Astrocyte (in vitro differentiated cells and primary cell): ENCODE results near the gene ACACB. TPM values are rescaled to one million over a fixed set of nuclear protein-coding genes. Genes with fewer than 3 reads are reported as not detected.
"Not testable (repeated sequence)": the region's sequence is repeated elsewhere in the genome, so short reads cannot be mapped to it uniquely, and the experiment has no call there.

ENCODE experiments used
- DNase-seq: peaks from one replicate; pipeline ENCODE4 v3.0.0-alpha.2; 2010; ENCODE audit warnings: low read depth
- FAIRE-seq: peaks from 2 replicates; lab custom pipeline; 2011; peaks lifted over from hg19 to GRCh38; lab: Jason Lieb, UNC
- H2AFZ ChIP-seq: 2 replicates; pipeline ENCODE4 v1.6.0; 2012; ENCODE audit warnings: low read depth, low read length, inconsistent platforms
- H3K27ac ChIP-seq: 2 replicates; pipeline ENCODE4 v1.5.1; 2011; ENCODE audit warnings: low read depth, low read length, inconsistent platforms
- H3K27me3 ChIP-seq: 2 replicates; pipeline ENCODE4 v1.6.0; 2011; ENCODE audit warnings: low read length, inconsistent platforms; ENCODE audit not compliant: insufficient read depth
- H3K36me3 ChIP-seq: 2 replicates; pipeline ENCODE4 v1.5.1; 2011; ENCODE audit warnings: low read length, inconsistent platforms; ENCODE audit not compliant: insufficient read depth
- H3K4me1 ChIP-seq: 2 replicates; pipeline ENCODE4 v1.5.1; 2011; ENCODE audit warnings: low read length, inconsistent platforms; ENCODE audit not compliant: insufficient read depth
- H3K4me2 ChIP-seq: 2 replicates; pipeline ENCODE4 v1.6.0; 2012; ENCODE audit warnings: low read length, inconsistent platforms
- H3K4me3 ChIP-seq: 2 replicates; pipeline ENCODE4 v1.5.1; 2011; ENCODE audit warnings: low read depth, mild to moderate bottlenecking, low read length, inconsistent platforms; ENCODE audit not compliant: insufficient read depth
- H3K79me2 ChIP-seq: 2 replicates; pipeline ENCODE4 v1.6.0; 2012; ENCODE audit warnings: mild to moderate bottlenecking, low read length, inconsistent platforms; ENCODE audit not compliant: insufficient read depth
- H3K9ac ChIP-seq: 2 replicates; pipeline ENCODE4 v1.6.0; 2012; ENCODE audit warnings: mild to moderate bottlenecking, low read length, inconsistent platforms
- H3K9me3 ChIP-seq: 2 replicates; pipeline ENCODE4 v1.5.1; 2012; ENCODE audit warnings: low read depth, mild to moderate bottlenecking, low read length, inconsistent platforms; ENCODE audit not compliant: insufficient read depth
- H4K20me1 ChIP-seq: 2 replicates; pipeline ENCODE4 v1.6.0; 2012; ENCODE audit warnings: low read length, inconsistent platforms; ENCODE audit not compliant: insufficient read depth
- H3K27ac Mint-ChIP-seq: one replicate; pipeline ENCODE4 v1.8.0; 2021; ENCODE audit warnings: mild to moderate bottlenecking, mixed read lengths; ENCODE audit not compliant: unreplicated experiment
- H3K27me3 Mint-ChIP-seq: one replicate; pipeline ENCODE4 v1.8.0; 2021; ENCODE audit warnings: low read depth, mixed read lengths; ENCODE audit not compliant: unreplicated experiment
- H3K36me3 Mint-ChIP-seq: one replicate; pipeline ENCODE4 v1.8.0; 2021; ENCODE audit warnings: low read depth, mixed read lengths; ENCODE audit not compliant: unreplicated experiment
- H3K4me1 Mint-ChIP-seq: one replicate; pipeline ENCODE4 v1.8.0; 2021; ENCODE audit warnings: low read depth, mixed read lengths; ENCODE audit not compliant: unreplicated experiment
- H3K4me3 Mint-ChIP-seq: one replicate; pipeline ENCODE4 v1.8.0; 2021; ENCODE audit warnings: mild to moderate bottlenecking, moderate library complexity, mixed read lengths; ENCODE audit not compliant: unreplicated experiment
- H3K9me3 Mint-ChIP-seq: one replicate; pipeline ENCODE4 v1.8.0; 2021; ENCODE audit warnings: mild to moderate bottlenecking, mixed read lengths; ENCODE audit not compliant: unreplicated experiment
- EZH2 ChIP-seq: IDR thresholded peaks from 2 replicates; pipeline ENCODE4 v1.6.1; 2012; ENCODE audit warnings: mild to moderate bottlenecking, low read length, inconsistent platforms; ENCODE audit not compliant: insufficient read depth
- total RNA-seq: library from RNA; stranded (reverse); gene quantifications from 2 replicates; pipeline ENCODE4 v1.2.1, GENCODE V29; 2021
- TF ChIP-seq, protein P1 (sequence below): IDR thresholded peaks from 2 replicates; pipeline ENCODE4 v1.5.1; 2011; ENCODE audit warnings: low read depth, mild to moderate bottlenecking, inconsistent platforms, low read length, moderate library complexity; ENCODE audit not compliant: insufficient read depth

The ACACB gene
- total RNA-seq, 1 donor from 2014 or later = 3.9 TPM

DNA sequence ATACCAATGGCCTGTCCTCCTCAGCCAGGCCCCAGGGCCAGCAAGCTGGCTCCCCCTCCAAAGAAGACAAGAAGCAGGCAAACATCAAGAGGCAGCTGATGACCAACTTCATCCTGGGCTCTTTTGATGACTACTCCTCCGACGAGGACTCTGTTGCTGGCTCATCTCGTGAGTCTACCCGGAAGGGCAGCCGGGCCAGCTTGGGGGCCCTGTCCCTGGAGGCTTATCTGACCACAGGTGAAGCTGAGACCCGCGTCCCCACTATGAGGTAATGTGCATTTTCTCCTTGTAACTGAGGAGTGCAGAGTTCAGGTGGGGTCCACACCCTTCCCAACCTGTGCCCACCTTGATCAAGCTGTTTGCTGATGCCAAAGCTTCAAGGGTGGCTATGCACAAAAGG lies 23.4 kb downstream of the ACACB start:
- no peak for DNase-seq
- H2AFZ ChIP-seq = no peak overlapping the region
- no peak overlapping the region for H3K4me3 ChIP-seq
- no peak overlapping the region for H3K4me2 ChIP-seq
- H3K27ac ChIP-seq = no peak overlapping the region
- no peaks in the 10 kb centered on the region for H3K36me3 Mint-ChIP-seq
- no peak for TF ChIP-seq EZH2
- TF ChIP-seq, protein P1, sequence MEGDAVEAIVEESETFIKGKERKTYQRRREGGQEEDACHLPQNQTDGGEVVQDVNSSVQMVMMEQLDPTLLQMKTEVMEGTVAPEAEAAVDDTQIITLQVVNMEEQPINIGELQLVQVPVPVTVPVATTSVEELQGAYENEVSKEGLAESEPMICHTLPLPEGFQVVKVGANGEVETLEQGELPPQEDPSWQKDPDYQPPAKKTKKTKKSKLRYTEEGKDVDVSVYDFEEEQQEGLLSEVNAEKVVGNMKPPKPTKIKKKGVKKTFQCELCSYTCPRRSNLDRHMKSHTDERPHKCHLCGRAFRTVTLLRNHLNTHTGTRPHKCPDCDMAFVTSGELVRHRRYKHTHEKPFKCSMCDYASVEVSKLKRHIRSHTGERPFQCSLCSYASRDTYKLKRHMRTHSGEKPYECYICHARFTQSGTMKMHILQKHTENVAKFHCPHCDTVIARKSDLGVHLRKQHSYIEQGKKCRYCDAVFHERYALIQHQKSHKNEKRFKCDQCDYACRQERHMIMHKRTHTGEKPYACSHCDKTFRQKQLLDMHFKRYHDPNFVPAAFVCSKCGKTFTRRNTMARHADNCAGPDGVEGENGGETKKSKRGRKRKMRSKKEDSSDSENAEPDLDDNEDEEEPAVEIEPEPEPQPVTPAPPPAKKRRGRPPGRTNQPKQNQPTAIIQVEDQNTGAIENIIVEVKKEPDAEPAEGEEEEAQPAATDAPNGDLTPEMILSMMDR = no peak
- peaks cover 5% of the 10 kb centered on the region for H3K9me3 Mint-ChIP-seq
- no peak overlapping the region for H3K9ac ChIP-seq
- FAIRE-seq = no peak
- H3K4me3 Mint-ChIP-seq = no peak overlapping the region
- H3K4me1 Mint-ChIP-seq = no peaks in the 10 kb centered on the region
- no peaks in the 10 kb centered on the region for H3K36me3 ChIP-seq
- H3K27ac Mint-ChIP-seq = no peak overlapping the region
- H3K27me3 Mint-ChIP-seq = peaks cover 16% of the 10 kb centered on the region
- H3K9me3 ChIP-seq = no peaks in the 10 kb centered on the region
- H3K4me1 ChIP-seq = no peaks in the 10 kb centered on the region
- no peaks in the 10 kb centered on the region for H4K20me1 ChIP-seq
- no peaks in the 10 kb centered on the region for H3K79me2 ChIP-seq
- H3K27me3 ChIP-seq = no peaks in the 10 kb centered on the region

DNA sequence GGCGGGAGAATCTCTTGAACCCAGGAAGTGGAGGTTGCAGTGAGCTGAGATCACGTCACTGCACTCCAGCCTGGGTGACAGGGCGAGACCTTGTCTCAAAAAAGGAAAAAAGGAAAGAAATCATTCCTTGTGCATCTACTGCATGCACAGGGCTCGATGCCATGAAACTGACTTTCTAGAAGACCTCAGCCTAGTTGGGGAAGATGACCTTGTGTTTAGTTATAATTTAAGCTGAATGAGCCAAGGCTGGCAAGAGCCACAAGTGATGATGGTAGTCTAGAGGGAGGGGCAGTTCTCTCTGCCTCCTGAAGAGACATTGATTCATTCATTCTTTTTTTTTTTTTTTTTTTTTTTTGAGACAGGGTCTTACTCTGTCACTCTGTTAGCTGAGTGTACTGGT lies 24.2 kb downstream of the ACACB start:
- no peaks in the 10 kb centered on the region for H3K36me3 ChIP-seq
- H3K4me2 ChIP-seq = no peak overlapping the region
- H3K27me3 ChIP-seq = no peaks in the 10 kb centered on the region
- no peak overlapping the region for H3K27ac ChIP-seq
- H2AFZ ChIP-seq = no peak overlapping the region
- Mint-ChIP-seq H3K4me3 (no peak overlapping the region), H3K4me1 (no peaks in the 10 kb centered on the region), H3K27me3 (peaks cover 16% of the 10 kb centered on the region), H3K27ac (no peak overlapping the region), H3K9me3 (peaks cover 4% of the 10 kb centered on the region), H3K36me3 (no peaks in the 10 kb centered on the region)
- no peaks in the 10 kb centered on the region for H3K79me2 ChIP-seq
- H4K20me1 ChIP-seq = no peaks in the 10 kb centered on the region
- H3K4me1 ChIP-seq = no peaks in the 10 kb centered on the region
- FAIRE-seq = no peak
- H3K9ac ChIP-seq = no peak overlapping the region
- H3K4me3 ChIP-seq = no peak overlapping the region
- no peak for DNase-seq
- TF ChIP-seq, protein P1 = no peak
- no peak for TF ChIP-seq EZH2
- no peaks in the 10 kb centered on the region for H3K9me3 ChIP-seq

DNA sequence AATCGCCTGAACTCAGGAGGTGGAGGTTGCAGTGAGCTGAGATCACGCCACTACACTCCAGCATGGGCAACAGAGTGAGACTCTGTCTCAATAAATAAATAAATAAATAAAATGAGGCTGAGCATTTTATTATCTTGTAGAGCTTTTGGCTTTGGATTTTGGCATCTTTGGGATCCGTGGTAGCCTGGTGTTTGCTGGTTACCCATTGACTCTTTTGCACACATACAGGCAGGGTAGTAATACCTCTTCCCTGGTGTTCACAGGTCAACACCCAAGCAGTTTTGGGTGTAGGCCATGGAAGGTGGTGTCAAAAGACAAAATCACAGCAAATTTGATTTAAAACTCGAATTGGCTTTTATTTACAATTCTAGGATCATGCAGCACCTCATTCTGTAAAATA lies 27.8 kb downstream of the ACACB start:
- no peak overlapping the region for H3K27ac Mint-ChIP-seq
- TF ChIP-seq EZH2 = no peak
- TF ChIP-seq, protein P1 = no peak
- no peak overlapping the region for H3K27ac ChIP-seq
- no peaks in the 10 kb centered on the region for H4K20me1 ChIP-seq
- no peaks in the 10 kb centered on the region for H3K36me3 ChIP-seq
- H3K27me3 ChIP-seq = no peaks in the 10 kb centered on the region
- no peak overlapping the region for H3K4me3 Mint-ChIP-seq
- no peaks in the 10 kb centered on the region for H3K9me3 Mint-ChIP-seq
- no peak for FAIRE-seq
- no peak overlapping the region for H3K9ac ChIP-seq
- no peak overlapping the region for H2AFZ ChIP-seq
- H3K4me1 ChIP-seq = no peaks in the 10 kb centered on the region
- H3K36me3 Mint-ChIP-seq = no peaks in the 10 kb centered on the region
- no peaks in the 10 kb centered on the region for H3K79me2 ChIP-seq
- peaks cover 14% of the 10 kb centered on the region for H3K27me3 Mint-ChIP-seq
- H3K4me1 Mint-ChIP-seq = no peaks in the 10 kb centered on the region
- DNase-seq = no peak
- H3K4me3 ChIP-seq = no peak overlapping the region
- H3K9me3 ChIP-seq = no peaks in the 10 kb centered on the region
- no peak overlapping the region for H3K4me2 ChIP-seq

DNA sequence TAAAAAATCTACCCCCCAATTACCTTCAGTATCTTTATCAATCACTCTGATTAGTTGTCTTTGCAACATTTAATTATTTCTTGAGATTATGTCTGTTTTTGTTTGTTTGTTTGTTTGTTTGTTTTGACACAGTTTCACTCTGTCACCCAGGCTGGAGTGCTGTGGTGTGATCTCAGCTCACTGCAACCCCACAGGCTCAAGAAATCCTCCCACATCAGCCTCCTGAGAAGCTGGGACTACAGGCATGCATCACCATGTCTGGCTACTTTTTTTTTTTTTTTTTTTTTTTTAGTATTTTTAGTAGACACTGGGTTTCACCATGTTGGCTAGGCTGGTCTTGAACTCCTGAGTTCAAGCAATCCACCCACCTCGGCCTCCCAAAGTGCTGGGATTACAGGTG lies 30.7 kb downstream of the ACACB start:
- H3K79me2 ChIP-seq, H3K4me1 ChIP-seq, H3K36me3 Mint-ChIP-seq, DNase-seq, H3K9ac ChIP-seq, H4K20me1 ChIP-seq, H3K4me1 Mint-ChIP-seq, FAIRE-seq, H3K27me3 ChIP-seq, H3K9me3 ChIP-seq, H3K4me3 Mint-ChIP-seq, H2AFZ ChIP-seq, H3K4me2 ChIP-seq, H3K9me3 Mint-ChIP-seq, H3K27ac ChIP-seq, H3K27ac Mint-ChIP-seq, H3K4me3 ChIP-seq, H3K36me3 ChIP-seq: not testable (repeated sequence)
- peaks cover 17% of the 10 kb centered on the region for H3K27me3 Mint-ChIP-seq
